ENCODE data around the gene LSP1. TPM values are rescaled to one million over a fixed set of nuclear protein-coding genes. Genes with fewer than 3 reads are reported as not detected.

LSP1 gene
- total and polyA plus RNA-seq, 2 of the 8 experiments (the other 6 are each of a cell fraction or from before 2014, with no cell fraction given) = 0.03 TPM; not detected in 1

- Histone ChIP-seq H3K4me1 (replicated peaks in 1 of 4; ENCODE audit: control insufficient read depth in 3 of 4, insufficient read depth in 4 of 4, low read length in 3 of 4) (0 out of 7 replicates have a peak, but pooled peaks cover 0 to under 1% (median 0%) of the 10 kb centered on the region in 4 experiments), H3K23ac (ENCODE audit: insufficient read length) (no peak overlapping the region), H3K36me3 (ENCODE audit: control insufficient read depth in 2 of 4, insufficient read depth in 4 of 4, low read length in 3 of 4) (no peaks in the 10 kb centered on the region), H3K9ac (replicated peaks in 1 of 4; ENCODE audit: extremely low read depth in 1 of 4, low read depth in 3 of 4, low read length in 3 of 4) (no peak overlapping the region), H3K4me3 (ENCODE audit: extremely low read depth in 1 of 4, insufficient read depth in 2 of 4, low read depth in 3 of 4, low read length in 4 of 4) (no peak overlapping the region), H2BK120ac (replicated peaks; ENCODE audit: low read depth, low read length) (no peak overlapping the region), H2BK12ac (ENCODE audit: low read depth, low read length) (no peak overlapping the region), H4K8ac (ENCODE audit: extremely low read depth, insufficient read depth, low read length) (peak overlapping the region; percentile 25; the same call in 1 of the 2 replicates), H4K91ac (replicated peaks; ENCODE audit: insufficient read length, low read length) (no peak overlapping the region), H2BK15ac (ENCODE audit: low read length) (no peak overlapping the region), H3K14ac (ENCODE audit: insufficient read length) (no peak overlapping the region), H3K4me2 (ENCODE audit: insufficient read depth in 1 of 2, low read depth in 2 of 2, low read length in 2 of 2) (no peak overlapping the region), H3K23me2 (ENCODE audit: low read depth, low read length) (no peaks in the 10 kb centered on the region), H2AK5ac (ENCODE audit: low read depth, low read length) (no peak overlapping the region), H3K4ac (replicated peaks; ENCODE audit: insufficient read length, low read depth, low read length) (no peak overlapping the region), H3K56ac (replicated peaks; ENCODE audit: insufficient read length, low read depth, low read length) (no peak overlapping the region), H3K79me1 (ENCODE audit: low read depth, low read length) (no peaks in the 10 kb centered on the region), H3K9me3 (ENCODE audit: insufficient read depth in 2 of 2, low read depth in 1 of 2, low read length in 1 of 2) (no peaks in the 10 kb centered on the region), H3K27ac (ENCODE audit: low read depth, low read length) (no peak overlapping the region), H2AFZ (ENCODE audit: low read length) (no peak overlapping the region), H4K5ac (ENCODE audit: insufficient read length, low read depth, low read length) (no peak overlapping the region), H2BK5ac (ENCODE audit: low read depth, low read length) (no peak overlapping the region), H2BK20ac (ENCODE audit: low read length) (no peak overlapping the region), H3K18ac (ENCODE audit: extremely low read depth, low read length) (no peak overlapping the region), H4K20me1 (replicated peaks in 1 of 2; ENCODE audit: control insufficient read depth in 1 of 2, insufficient read depth in 2 of 2, low read length in 2 of 2) (no peaks in the 10 kb centered on the region), H3K27me3 (replicated peaks in 1 of 4; ENCODE audit: control insufficient read depth in 3 of 4, extremely low read depth in 1 of 4, insufficient read depth in 3 of 4, low read length in 3 of 4) (no peaks in the 10 kb centered on the region; a peak in 1 of 7 replicates), H3K79me2 (ENCODE audit: control insufficient read depth in 1 of 2, insufficient read depth in 2 of 2, low read length in 2 of 2) (no peaks in the 10 kb centered on the region)
- CTCF ChIA-PET (ENCODE audit: partially characterized antibody) = interaction anchor here (0.6 to 15.7 kb wide), 10 partner anchors 21 to 300 kb away, joined by 3 to 232 read pairs (median 5); no protein-coding TSS in a partner anchor
- POLR2A ChIA-PET (ENCODE audit: partially characterized antibody) = no interaction called here
- DNase-seq (ENCODE audit: low read depth in 1 of 2, low spot score in 2 of 2) = no peak
- WGBS, 2 experiments (ENCODE audit: extremely low coverage in 1 of 2, insufficient coverage in 1 of 2, insufficient read length in 1 of 2, insufficient replicate concordance in 2 of 2, low coverage in 1 of 2, low lambda C conversion rate in 2 of 2, missing lambda C conversion rate in 1 of 2) = 96% methylated on average over 19 of the region's 19 CpGs; no CpG with 5 or more reads in 1 of the 2 experiments
- no peak for FAIRE-seq
- TF ChIP-seq, protein P1, sequence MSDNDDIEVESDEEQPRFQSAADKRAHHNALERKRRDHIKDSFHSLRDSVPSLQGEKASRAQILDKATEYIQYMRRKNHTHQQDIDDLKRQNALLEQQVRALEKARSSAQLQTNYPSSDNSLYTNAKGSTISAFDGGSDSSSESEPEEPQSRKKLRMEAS (IDR thresholded peaks at IDR 0.05) = no peak
- no peak for TF ChIP-seq BRCA1 (IDR thresholded peaks at IDR 0.05; ENCODE audit: low read depth, low read length)
- TF ChIP-seq TAF1 (IDR thresholded peaks at IDR 0.05; ENCODE audit: low read depth, low read length) = no peak
- no peak for TF ChIP-seq CHD2 (IDR thresholded peaks at IDR 0.05; ENCODE audit: low read length)
- TF ChIP-seq POLR2AphosphoS5 (IDR thresholded peaks at IDR 0.05; ENCODE audit: low read depth, low read length) = no peak
- TF ChIP-seq, protein P2, sequence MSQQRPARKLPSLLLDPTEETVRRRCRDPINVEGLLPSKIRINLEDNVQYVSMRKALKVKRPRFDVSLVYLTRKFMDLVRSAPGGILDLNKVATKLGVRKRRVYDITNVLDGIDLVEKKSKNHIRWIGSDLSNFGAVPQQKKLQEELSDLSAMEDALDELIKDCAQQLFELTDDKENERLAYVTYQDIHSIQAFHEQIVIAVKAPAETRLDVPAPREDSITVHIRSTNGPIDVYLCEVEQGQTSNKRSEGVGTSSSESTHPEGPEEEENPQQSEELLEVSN (IDR thresholded peaks at IDR 0.05) = no peak
- TF ChIP-seq CHD1 (IDR thresholded peaks at IDR 0.05; ENCODE audit: low read depth, low read length) = no peak
- no peak for TF ChIP-seq JUN (IDR thresholded peaks at IDR 0.05; ENCODE audit: low read depth, low read length)
- TF ChIP-seq USF2 (IDR thresholded peaks at IDR 0.05; ENCODE audit: low read length) = no peak
- no peak for TF ChIP-seq RXRA (IDR thresholded peaks at IDR 0.05; ENCODE audit: insufficient read depth, low read depth, low read length)
- no peak for TF ChIP-seq HDAC6 (IDR thresholded peaks at IDR 0.05; ENCODE audit: low read depth, low read length)
These were observed 670 bp downstream of the LSP1 start for GRCh38 chr11:1853376-1854131.

Measured in H1 (cell line).